GM19043 (cell line): ENCODE data around the gene LRRC4C.
"Not testable (repeated sequence)": the region's sequence is repeated elsewhere in the genome, so short reads cannot be mapped to it uniquely, and the experiment has no call there.

Experiments
- ATAC-seq: cut with Tn5 transposase; IDR thresholded peaks from one replicate; pipeline ENCODE4 v1.9.1; 2021; ENCODE audit warnings: low read depth; ENCODE audit not compliant: unreplicated experiment

The LRRC4C gene

DNA sequence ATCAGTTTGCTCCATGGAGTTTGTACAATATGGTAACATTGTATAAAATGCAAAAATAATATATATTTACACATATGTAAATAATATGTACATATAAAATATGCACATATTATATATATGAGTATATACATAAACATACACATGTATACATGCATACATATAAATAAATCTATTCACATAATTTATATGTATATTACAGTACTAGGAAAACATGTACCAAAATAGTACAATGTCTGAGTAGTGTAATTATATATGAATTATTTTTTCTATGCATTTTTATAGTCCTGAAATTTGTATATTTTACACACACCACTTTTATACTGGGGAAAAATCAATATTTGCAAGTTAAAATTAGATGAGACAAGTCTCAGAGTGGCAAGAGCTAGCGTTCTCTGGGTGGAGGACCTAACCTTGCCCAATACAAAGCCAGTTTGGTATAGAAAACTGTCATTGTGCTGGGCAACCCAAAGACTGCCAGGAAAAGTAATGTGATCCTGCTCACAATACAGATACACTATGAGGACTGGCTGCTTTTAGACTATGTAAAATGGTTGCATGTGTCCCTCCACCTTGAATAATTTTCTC lies 889.4 kb downstream of the LRRC4C start:
- ATAC-seq: no peak

DNA sequence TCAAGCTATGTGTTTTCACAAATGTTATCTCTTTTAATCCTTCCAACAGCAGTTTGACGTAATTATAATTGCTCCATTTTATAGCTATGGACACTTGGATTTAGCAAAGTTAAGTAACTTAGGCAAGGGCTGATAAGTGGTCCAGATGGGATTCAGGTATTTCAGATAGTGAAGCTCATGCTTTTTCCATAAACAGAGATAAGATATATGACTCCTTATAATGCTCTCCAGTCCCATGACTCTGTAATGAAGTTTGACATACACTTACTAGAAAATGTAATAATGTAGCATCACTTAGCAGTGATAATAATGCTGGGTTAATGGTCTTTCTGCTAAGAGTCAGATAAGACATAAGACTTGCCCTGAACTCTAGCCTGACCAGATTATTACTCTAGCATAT lies 892.1 kb downstream of the LRRC4C start:
- ATAC-seq: no peak

DNA sequence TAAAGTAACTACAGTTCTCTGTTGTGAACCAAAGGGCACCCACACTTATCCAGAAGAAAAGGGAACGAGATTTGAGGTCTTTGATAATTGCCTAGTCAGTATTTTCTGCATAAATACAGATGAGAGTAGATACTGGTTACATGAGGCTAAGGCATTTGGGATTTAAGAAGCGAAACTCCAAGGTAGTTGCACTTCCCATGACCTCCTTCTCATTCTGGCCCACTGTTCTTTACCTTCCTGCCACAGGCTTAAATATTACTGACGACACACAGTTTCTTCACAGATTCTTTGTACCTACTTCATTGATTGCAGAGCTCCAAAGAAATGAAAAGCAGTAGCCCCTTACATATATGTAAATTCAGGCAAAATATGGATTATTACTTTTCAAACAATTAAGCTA lies 915.3 kb downstream of the LRRC4C start:
- ATAC-seq: no peak

DNA sequence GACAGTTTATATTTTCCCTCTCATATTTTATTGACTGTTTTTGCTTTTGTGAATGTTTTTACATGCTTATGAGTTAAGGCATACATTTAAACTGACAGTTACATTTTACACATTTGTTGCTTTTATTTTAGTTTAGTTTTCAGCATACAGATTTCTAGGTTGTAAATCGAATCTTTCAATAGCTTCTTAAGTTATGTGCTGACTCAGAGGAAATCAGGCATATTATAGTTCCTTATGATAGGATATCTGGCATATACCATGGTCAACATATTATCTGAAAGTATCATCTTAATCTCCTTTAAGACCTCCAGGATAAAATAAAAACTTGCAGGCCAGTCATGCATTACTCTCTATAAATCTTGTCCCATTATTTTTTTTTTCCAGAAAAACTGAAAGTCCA lies 916.6 kb downstream of the LRRC4C start:
- ATAC-seq: no peak

DNA sequence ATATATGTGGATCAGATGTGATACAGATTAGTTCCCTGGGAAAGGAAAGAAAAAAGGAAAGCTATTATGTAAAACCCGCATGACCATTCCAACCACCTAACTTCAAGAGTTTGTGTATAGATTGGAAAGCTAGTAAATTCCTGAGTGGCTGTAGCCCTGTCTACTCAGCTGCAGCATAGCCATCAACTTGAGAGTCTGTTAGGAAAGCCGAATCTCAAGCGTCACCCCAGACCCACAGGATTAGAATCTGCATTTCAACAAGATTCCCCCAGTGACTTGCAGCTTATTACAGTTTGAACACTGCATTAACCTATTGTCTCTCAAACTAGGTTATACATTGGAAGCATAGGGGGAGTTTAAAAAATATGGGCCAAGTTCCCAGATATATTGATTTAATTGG lies 921.7 kb downstream of the LRRC4C start:
- ATAC-seq: no peak

DNA sequence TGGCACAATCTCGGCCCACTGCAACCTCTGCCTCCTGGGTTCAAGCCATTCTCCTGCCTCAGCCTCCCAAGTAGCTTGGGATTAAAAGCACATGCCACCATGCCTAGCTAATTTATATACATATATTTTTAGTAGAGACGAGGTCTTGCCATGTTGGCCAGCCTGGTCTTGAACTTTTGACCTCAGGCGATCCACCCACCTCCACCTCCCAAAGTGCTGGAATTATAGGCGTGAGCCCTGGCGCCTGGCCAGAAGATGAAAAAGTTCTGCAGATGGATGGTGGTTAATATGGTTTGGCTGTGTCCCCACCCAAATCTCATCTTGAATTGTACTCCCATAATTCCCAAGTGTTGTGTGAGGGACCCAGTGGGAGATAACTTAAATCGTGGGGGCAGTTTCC lies 937.4 kb downstream of the LRRC4C start:
- ATAC-seq: not testable (repeated sequence)

DNA sequence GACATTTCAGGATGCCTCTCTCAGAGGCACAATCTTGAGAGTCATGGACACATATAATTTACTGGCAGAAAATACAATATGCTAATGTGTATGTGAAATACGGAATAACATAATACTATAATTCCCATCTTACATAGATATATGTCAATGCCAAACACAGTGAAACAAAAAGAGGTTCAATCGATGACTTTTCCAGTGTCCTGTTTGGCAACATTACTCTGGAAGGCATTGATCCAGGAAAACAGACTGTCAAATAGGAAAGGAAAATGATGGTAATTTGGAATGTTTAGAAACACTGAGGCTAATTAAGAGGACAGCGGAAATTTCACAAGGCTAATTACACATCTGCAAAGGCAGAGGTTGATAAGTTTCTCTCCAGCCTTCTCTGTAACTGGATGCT lies 942.3 kb downstream of the LRRC4C start:
- ATAC-seq: no peak

DNA sequence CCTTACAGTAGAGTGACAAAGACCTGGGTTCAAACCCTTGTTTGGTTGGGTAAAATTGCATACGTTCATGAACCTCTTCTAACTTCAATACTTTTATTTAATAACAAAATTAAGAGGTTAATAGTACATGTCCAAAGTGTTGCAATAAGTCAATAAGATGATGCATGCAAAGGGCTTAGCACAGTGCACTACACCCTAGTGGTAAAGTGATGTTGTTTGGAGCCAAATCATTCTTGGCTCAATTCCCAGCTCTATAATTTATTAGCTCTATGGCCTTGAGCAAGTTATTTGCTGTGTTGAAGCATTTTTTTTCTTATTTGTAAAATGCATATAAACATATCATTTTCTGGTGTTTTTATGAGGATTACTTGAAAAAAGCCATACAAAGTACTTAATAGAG lies 945.3 kb downstream of the LRRC4C start:
- no peak for ATAC-seq

DNA sequence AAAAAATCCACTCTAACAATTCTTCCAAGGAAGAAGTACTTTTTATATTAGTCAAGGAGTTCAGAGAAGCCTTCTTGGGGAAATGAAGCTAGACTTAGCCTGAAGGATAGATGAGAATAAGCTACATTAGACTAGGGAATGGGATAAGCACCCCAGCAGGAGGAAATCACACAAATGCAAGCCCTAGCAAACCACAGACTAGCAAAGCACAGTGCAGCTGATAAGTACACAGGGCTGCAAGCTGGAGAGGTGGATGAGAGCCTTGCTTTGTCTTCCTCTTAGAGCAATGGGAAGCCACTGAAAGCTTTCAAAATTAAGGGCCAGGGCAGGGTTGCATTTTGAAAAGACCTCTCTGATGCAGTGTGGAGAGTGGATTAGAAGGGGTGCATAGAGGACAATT lies 946.2 kb downstream of the LRRC4C start:
- ATAC-seq: no peak

DNA sequence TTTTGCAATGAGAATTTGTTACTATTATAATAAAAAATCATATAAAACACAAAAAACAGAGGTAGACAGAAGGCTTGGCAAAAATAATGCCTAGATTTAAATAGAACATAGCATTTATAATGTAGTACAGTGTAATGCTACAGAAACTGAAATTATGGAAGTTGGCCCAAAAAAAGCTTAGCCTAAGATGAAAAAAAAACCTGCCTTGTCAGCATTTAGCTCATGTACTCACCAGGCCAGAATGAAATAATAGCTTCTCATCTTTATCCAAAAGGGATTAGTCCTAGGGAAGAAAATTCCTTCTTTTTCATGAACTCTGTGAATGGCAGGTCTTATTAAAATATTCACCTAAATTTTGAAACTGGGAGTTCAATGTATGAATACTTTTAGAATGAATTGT lies 951.1 kb downstream of the LRRC4C start:
- ATAC-seq: no peak

DNA sequence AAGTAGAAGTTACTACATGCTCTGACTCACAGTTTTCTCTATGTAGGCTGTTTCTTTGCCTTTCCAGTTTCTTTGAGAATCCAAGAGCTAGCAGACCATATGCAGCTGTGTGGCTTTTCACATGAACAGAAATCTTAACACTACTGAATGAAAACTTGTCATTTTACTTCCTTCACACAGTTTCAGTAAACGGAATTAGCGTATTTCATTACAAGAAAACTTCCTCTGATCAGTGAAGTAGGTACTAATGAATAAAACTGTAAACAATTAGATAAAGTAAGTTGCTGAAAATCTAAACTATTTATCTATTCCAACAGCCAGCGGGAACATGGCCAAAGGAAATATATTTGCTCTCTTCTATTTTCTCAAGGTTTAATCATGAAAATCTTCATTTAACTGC lies 953.2 kb downstream of the LRRC4C start:
- ATAC-seq: no peak

DNA sequence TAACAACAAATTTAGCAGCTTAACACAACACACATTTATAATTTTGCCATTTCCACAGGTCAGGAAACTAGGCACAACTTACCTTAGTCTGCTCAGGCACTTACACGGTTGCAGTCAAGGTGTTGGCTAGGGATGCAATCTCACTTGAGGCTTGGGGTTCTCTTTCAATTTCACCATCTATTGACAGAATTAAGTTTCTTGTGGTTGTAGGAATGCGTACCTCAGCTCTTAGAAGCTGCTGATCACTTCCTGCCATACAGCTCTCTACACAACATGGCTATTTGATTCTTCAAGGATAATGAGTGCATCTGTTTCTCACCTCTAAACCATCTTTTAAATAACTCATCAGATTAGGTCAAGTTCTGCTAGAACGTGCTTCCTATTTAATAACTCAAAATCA lies 968.1 kb downstream of the LRRC4C start:
- no peak for ATAC-seq

DNA sequence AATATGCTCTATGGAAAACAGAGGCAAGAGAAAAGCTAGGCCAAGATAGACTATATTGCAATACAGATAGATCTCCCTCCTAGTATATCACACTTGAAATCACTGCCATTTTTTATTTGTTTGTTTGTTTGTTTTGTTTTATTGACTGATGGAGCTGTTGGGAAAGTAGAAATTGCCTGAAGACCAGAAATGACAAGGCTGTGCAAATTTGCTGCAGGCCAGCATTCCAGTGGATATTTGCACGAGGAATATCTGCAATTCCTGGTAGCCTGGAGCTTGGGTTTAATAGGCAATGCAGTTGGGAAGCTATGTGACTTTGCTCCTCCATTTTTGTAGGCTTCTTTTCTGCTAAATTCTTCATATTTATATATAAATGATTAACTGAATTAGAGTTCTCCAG lies 991.7 kb downstream of the LRRC4C start:
- no peak for ATAC-seq

DNA sequence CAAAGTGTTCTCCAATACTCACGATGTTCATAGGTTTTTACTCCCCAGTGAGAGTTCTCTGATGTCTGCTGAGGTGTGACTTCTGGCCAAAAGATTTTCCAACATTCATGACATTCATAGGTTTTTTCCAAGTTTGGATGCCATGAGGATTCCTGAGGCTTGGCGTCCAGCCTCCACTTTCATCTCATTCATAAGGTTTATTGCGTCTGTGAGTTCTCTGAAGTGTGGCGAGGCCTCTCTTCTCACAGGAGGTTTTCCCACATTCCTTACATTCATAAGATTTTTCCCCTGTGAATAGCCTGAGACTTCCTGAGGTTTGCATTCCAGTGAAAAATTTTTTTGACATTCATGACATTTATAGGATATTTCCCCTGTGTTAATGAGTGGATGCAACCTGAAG lies 1014.1 kb downstream of the LRRC4C start:
- no peak for ATAC-seq

DNA sequence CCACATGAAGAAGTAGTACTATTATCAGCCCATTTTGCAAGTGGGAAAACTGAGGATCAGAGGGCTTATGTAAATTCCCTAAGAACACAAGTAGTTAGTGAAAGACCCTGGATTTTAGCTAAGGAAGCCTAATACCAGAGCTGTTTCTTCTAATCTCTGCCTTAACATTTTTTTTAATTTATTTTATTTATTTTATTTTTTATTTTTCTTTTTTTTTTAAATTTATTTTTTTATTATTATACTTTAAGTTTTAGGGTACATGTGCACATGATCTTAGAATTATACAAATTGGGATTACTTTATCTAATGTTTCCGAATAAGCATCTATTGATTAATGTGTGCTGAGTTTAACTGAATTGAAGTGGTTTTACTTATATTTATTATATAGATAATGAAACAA lies 1015.3 kb downstream of the LRRC4C start:
- ATAC-seq: no peak

DNA sequence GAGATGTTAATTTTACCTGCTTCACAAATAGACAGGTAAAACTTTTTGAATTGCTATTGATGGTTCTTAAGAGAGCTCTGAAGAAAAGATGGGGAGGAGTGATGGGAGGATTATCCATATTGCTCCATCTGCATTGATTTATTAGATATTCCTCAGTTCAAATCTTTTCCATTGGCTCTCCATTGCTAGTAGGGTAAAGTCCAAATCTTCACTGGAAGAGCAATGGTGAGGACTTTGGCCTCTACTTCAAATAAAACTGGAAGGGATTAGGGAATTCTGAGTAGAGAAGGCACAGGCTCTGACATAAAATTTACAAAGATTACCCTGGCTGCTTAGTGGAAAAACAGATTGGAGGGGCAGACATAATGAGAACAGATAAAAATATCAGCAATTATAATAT lies 1024.1 kb downstream of the LRRC4C start:
- no peak for ATAC-seq

DNA sequence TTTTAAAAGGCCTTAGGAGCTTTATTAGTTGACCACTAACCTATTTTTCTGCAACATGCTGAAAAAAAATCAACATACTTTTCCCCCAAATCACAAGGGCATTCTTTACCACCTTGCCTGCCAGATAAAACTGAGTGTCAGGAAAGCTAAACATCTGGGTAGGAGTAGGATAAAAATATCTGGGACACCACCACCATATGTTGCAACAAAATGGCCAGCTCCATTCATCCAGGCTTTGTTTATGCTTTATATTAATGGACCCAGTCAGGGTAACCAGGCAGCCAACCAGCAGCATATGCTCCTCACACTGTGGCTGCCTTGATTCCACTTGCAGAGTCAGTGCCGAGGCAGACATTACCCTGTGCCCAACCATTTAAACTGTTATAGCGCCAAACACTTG lies 1024.5 kb downstream of the LRRC4C start:
- ATAC-seq: no peak

DNA sequence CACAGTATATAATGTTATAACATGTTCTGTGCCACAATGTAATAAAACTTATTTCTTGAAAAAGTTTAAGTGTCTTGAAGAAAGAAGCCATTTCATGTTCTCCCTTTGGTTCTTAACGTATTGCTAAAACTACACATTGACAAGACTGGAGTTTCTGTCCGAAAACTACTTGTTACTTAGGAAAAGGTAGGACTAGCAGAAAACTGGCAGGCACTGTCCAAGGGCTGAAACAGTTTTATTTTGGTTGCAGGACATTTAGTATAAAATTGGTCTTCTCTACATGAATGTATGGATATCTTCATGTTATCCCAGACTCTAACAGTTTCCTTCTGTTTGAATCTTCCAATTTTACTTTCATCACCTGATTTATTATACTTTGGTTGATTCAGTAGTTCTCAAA lies 1027.1 kb downstream of the LRRC4C start:
- ATAC-seq: no peak

DNA sequence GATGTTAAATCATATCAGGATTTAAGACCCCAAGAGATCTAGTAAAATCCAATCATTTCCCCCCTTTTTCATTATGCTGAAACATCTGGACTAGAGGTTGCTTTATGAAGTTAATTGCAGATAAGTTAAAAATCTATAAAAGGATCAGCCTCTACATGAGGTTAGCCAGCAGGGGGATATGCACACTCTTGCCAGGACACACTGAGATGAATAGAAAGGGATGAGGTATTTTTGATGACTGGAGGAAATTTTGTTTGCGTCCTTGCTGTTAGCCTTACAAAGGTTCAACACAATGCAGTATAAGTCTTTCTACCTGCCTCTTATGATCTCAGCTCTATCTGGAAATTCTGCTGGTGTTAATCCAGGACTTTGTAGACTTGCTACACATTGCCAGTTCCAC lies 1034.3 kb downstream of the LRRC4C start:
- ATAC-seq: no peak

DNA sequence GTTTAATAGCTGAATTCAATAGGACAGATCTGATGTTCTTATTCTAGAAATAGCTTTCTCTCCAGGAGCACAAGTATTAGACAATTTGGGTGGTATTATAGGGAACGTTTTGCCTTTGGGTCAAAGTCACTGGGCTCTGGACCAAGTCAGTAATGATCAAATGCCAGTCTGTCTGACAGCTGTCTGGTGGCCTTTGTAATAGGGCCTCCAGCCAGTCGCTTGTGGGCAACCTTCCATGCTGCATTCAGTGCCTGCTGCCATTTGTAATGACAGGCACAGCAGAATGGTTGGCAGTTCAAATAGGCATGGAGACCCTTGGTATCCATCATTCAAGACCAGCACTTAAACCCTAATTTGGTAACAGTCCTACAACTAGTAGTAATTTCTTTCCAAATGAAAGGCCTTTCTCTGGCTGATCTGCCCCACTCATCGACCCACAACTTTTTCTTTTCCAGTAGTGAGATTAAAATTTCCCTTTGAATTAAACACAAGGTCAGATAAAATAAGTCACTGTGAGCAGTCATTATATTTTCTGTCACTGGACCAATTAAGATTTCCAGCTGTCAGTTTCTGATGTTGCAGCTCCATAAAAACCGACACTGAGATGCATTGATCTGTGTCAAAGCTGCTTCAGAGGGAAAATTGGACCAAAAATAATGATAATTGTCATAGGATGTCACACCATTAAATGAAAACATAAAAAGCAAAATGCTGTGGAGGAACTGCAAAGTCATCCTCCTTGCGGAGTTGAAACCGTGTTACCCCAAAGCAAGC lies 1038.1 kb downstream of the LRRC4C start:
- no peak for ATAC-seq

DNA sequence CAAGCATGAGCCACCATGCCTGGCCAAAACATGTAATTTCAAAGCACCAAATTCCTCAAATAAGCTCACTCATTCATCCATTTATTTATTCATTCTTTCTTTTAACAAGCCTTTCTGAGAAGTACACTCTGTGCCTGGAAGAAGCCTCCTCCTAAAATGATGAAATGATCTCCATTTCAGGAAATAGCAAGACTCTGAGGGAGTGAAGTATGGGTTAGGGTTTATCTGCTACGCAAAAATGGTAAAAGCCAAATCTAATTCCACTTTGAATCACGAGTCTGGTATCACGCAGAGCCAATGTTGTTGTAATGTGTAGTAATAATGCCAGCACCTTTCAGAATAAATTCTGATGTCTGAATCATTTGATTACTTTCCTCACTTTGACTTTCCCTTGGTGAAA lies 1041.8 kb downstream of the LRRC4C start:
- ATAC-seq: no peak

DNA sequence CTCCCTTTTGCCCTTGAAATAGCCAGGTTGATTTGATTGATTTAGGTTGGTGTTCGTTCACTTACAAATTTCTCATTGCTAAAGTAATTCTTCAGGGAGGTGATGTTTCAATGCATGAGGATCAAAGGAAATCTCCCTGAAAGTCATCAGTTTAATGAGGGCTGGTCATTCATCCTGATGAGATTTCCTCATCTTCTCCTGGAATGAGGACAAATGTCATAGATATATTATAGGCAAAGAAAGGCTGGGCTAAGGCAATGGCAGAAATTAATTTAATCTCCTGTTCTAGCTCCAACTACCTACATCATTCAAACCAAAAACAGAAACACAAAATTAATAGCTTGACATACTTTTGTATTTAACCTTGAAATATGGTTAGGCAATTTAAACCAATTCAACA lies 1052.1 kb downstream of the LRRC4C start:
- ATAC-seq: no peak

DNA sequence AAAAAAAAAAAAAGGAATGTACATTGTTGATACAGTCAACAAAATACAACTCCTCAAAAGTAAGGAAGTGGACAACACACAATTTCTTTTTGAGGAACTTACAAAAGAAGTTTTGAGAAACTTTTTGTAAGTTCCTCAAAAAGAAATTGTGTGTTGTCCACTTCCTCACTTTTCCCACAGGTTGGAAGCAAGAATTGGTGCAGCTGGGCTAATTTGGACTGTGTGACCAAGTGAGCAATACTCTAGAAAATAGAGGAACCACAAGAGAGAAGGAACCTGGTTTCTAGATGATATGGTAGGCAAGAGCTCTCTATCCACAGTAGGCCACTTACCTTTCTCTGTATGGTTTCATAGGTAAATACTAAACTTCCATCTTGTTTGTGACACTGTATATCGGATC lies 1053.8 kb downstream of the LRRC4C start:
- no peak for ATAC-seq
